PC-9 (cell line): ENCODE measurements around the gene SLC41A3. TPM values are rescaled to one million over a fixed set of nuclear protein-coding genes. Genes with fewer than 3 reads are reported as not detected.

Source experiments
- BruUV-seq: library from RNA; stranded (reverse); fragments of 400-500 nt; replicated peaks from 2 replicates; lab custom pipeline; 2021; lab: Mats Ljungman, UMichigan
- CTCF ChIA-PET: fragments of 300-600 bp; sonication (Branson Sonifier 250); formaldehyde crosslinking; loops from one replicate; lab custom pipeline; 2022; ENCODE audit warnings: antibody characterized with exemption; lab: Charles Lee
- POLR2A ChIA-PET: fragments of 300-600 bp; sonication (Branson Sonifier 250); formaldehyde crosslinking; loops from one replicate; lab custom pipeline; 2022; ENCODE audit warnings: antibody characterized with exemption; ENCODE audit not compliant: unreplicated experiment; lab: Charles Lee
- DNase-seq, 2 experiments: peaks; one replicate each; pipeline versions ENCODE4 v3.0.0 to v3.0.0-alpha.2; 2015 to 2022; ENCODE audit warnings: mixed read lengths in 1 of 2
- H2AFZ ChIP-seq: fragments of 200-600 bp; sonication (generic); 2 replicates; pipeline ENCODE4 v1.8.1; 2017; ENCODE audit warnings: antibody characterized with exemption
- H3F3A ChIP-seq: fragments of 200-600 bp; sonication (generic); 2 replicates; pipeline ENCODE4 v1.8.1; 2017; ENCODE audit warnings: antibody characterized with exemption, mild to moderate bottlenecking, low read depth; ENCODE audit not compliant: insufficient read depth
- H3K27ac ChIP-seq: fragments of 200-600 bp; sonication (generic); 2 replicates; pipeline ENCODE4 v1.6.1; 2016; ENCODE audit warnings: mixed run types
- H3K27me3 ChIP-seq: fragments of 200-600 bp; sonication (generic); 2 replicates; pipeline ENCODE4 v1.6.1; 2016; ENCODE audit warnings: low read depth, mixed run types; ENCODE audit not compliant: insufficient read depth
- H3K36me3 ChIP-seq: fragments of 200-600 bp; sonication (generic); 2 replicates; pipeline ENCODE4 v1.6.1; 2016; ENCODE audit warnings: low read depth, mixed run types
- H3K4me1 ChIP-seq: fragments of 200-600 bp; sonication (generic); replicated peaks from 2 replicates; pipeline ENCODE4 v1.6.1; 2016; ENCODE audit warnings: mixed run types; ENCODE audit not compliant: insufficient read depth
- H3K4me2 ChIP-seq: fragments of 200-600 bp; sonication (generic); 2 replicates; pipeline ENCODE4 v1.6.1; 2017; ENCODE audit warnings: mixed run types
- H3K4me3 ChIP-seq: fragments of 200-600 bp; sonication (generic); 2 replicates; pipeline ENCODE4 v1.6.1; 2016; ENCODE audit warnings: mixed run types
- H3K79me2 ChIP-seq: fragments of 200-600 bp; sonication (generic); 2 replicates; pipeline ENCODE4 v1.6.1; 2017; ENCODE audit warnings: low read depth, mixed run types
- H3K9me2 ChIP-seq: fragments of 200-600 bp; sonication (generic); 2 replicates; pipeline ENCODE4 v1.8.1; 2017; ENCODE audit warnings: mild to moderate bottlenecking; ENCODE audit not compliant: insufficient read depth
- H3K9me3 ChIP-seq: fragments of 200-600 bp; sonication (generic); 2 replicates; pipeline ENCODE4 v1.8.1; 2016; ENCODE audit warnings: low read depth; ENCODE audit not compliant: insufficient read depth
- H4K20me1 ChIP-seq: fragments of 200-600 bp; sonication (generic); 2 replicates; pipeline ENCODE4 v1.8.1; 2017; ENCODE audit not compliant: insufficient read depth
- CTCF ChIP-seq: fragments of 200-600 bp; sonication (generic); conservative IDR thresholded peaks from 2 replicates; pipeline ENCODE4 v1.6.1; 2017; ENCODE audit warnings: mixed run types, antibody characterized with exemption, mild to moderate bottlenecking, moderate library complexity
- EZH2 ChIP-seq: fragments of 200-600 bp; sonication (generic); IDR thresholded peaks from 2 replicates; pipeline ENCODE4 v1.8.0; 2017; ENCODE audit warnings: antibody characterized with exemption, low read depth
- intact Hi-C: fragments of 100-400 bp; cut with micrococcal nuclease; formaldehyde crosslinking; loops from one replicate; pipeline ENCODE4 v1.10.0; 2022; ENCODE audit not compliant: unreplicated experiment
- total RNA-seq: library from RNA; stranded (reverse); gene quantifications from 2 replicates; pipeline ENCODE4 v1.2.3, GENCODE V29; 2021

The SLC41A3 gene
- total RNA-seq, 1 experiment from 2014 or later = 67.0 TPM

DNA sequence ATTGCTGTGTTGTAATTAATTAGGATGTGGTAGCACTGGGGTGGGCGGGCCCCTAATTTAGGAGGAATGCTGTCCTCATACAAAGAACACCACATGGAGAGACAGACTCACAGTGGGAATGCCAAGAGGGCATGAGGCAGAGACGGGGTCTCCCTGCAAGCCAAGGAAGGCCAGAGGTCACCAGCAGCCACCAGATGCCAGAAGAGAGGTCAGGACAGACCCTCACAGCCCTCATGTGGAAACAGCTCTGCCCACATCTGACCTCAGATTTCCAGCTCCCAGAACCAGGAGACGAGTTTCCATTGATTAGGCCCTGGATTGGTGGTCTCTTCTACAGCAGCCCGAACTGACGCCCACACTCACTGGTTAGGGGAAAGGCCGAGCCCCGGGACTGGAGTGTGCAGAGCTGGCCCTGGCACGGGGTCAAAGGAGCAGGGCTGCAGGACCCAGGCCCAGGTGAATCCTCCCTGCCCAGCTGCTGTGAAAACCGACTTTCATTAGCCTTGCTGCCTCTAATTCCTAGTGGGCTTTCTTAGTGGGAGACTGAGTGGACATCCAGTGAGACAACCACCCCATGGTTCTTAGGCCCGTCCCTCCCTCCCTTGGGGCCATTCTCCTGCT is 43.0 kb upstream of the SLC41A3 start:
- H3K27ac ChIP-seq = no peak overlapping the region
- no peaks in the 10 kb centered on the region for H3K27me3 ChIP-seq
- CTCF ChIA-PET = no interaction called here
- POLR2A ChIA-PET = no interaction called here
- peaks cover 14% of the 10 kb centered on the region; the same call in 1 of the 2 replicates for H3F3A ChIP-seq
- H2AFZ ChIP-seq = no peak overlapping the region
- no peaks in the 10 kb centered on the region for H4K20me1 ChIP-seq
- no TSS peak for BruUV-seq
- H3K36me3 ChIP-seq = no peaks in the 10 kb centered on the region
- H3K9me2 ChIP-seq = no peaks in the 10 kb centered on the region
- no peak for DNase-seq
- intact Hi-C loops = loop anchor here (5.0 kb wide), 2 partner anchors 160 to 210 kb away; partner anchors contain the start of gene ROPN1B
- TF ChIP-seq EZH2 (no peak), CTCF (no peak)
- no peak overlapping the region for H3K4me2 ChIP-seq
- H3K79me2 ChIP-seq = no peaks in the 10 kb centered on the region
- H3K4me1 ChIP-seq = peaks cover 25% of the 10 kb centered on the region
- H3K9me3 ChIP-seq = no peaks in the 10 kb centered on the region
- no peak overlapping the region for H3K4me3 ChIP-seq

DNA sequence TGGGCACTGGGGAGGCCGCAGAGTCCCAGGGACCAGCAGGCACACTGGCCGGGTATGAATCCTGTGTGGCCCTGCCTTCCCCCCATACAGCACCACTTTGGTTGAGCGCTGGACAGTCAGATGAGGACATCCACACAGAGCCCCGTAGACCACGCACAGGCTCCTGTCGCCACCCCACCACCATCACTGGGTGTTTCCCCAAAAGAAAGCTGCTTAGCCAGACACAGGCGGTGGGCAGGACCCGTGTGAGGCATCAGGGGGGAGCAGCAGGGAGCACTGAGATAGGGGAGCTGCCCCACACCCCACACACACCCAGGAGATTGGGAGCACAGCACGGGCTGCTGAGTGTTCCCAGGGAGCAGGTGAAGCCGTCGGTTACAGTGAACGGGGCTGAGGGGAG is 42.4 kb upstream of the SLC41A3 start:
- H2AFZ ChIP-seq = no peak overlapping the region
- CTCF ChIA-PET = no interaction called here

GRCh38 chr3:126125781-126126251 is 41.9 kb upstream of the SLC41A3 start:
- CTCF ChIA-PET = no interaction called here
- intact Hi-C loops = loop anchor here (5.0 kb wide), 2 partner anchors 159 to 209 kb away; partner anchors contain the start of gene ROPN1B

More for the DNA sequence above, 42.4 kb upstream of the SLC41A3 start:
- no peaks in the 10 kb centered on the region for H3K9me3 ChIP-seq
- H3K36me3 ChIP-seq = no peaks in the 10 kb centered on the region
- DNase-seq = no peak
- no peaks in the 10 kb centered on the region for H3K27me3 ChIP-seq
- no peak overlapping the region for H3K4me3 ChIP-seq
- no TSS peak for BruUV-seq
- TF ChIP-seq CTCF (no peak), EZH2 (no peak)
- intact Hi-C loops = loop anchor here (5.0 kb wide), 2 partner anchors 159 to 209 kb away; partner anchors contain the start of gene ROPN1B
- H3K4me1 ChIP-seq = peaks cover 25% of the 10 kb centered on the region
- H3F3A ChIP-seq = peaks cover 14% of the 10 kb centered on the region; the same call in 1 of the 2 replicates
- no peak overlapping the region for H3K27ac ChIP-seq
- no peak overlapping the region for H3K4me2 ChIP-seq
- H3K9me2 ChIP-seq = no peaks in the 10 kb centered on the region
- POLR2A ChIA-PET = no interaction called here
- H4K20me1 ChIP-seq = no peaks in the 10 kb centered on the region
- H3K79me2 ChIP-seq = no peaks in the 10 kb centered on the region

More at GRCh38 chr3:126125781-126126251, 41.9 kb upstream of the SLC41A3 start:
- Histone ChIP-seq H3K27me3 (no peaks in the 10 kb centered on the region), H3F3A (peaks cover 14% of the 10 kb centered on the region; the same call in 1 of the 2 replicates), H4K20me1 (no peaks in the 10 kb centered on the region), H2AFZ (no peak overlapping the region), H3K27ac (no peak overlapping the region), H3K4me3 (no peak overlapping the region), H3K79me2 (no peaks in the 10 kb centered on the region), H3K36me3 (no peaks in the 10 kb centered on the region), H3K4me1 (peaks cover 25% of the 10 kb centered on the region), H3K4me2 (no peak overlapping the region), H3K9me3 (no peaks in the 10 kb centered on the region), H3K9me2 (no peaks in the 10 kb centered on the region)
- TF ChIP-seq EZH2 (no peak), CTCF (no peak)
- POLR2A ChIA-PET = no interaction called here
- no TSS peak for BruUV-seq
- no peak for DNase-seq
